ENCODE measurements around the gene COL15A1.

COL15A1 gene

DNA sequence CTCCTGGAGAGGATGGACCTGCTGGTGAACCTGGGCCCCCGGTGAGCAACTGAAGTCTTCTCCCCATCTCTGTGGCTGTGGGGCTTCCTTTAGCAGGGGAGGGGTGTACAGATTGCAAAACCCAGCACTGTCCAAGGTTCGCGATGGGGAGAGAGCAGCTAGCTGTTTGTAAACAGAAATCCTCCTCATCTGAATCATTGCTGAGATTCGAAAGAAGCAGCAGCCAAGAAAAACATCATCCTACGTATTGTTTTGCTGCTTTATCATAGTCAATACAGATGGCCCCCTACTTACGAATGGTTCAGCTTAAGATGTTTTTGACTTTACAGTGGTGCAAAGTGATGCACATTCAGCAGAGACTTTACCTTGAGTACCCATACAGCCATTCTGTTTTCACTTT is 81.3 kb downstream of the COL15A1 start:
- no peaks in the 10 kb centered on the region for H3K79me2 ChIP-seq (ENCODE audit: control insufficient read depth, insufficient read depth, low read length, poor library complexity)
- H3K79me1 ChIP-seq (ENCODE audit: low read length): peaks cover 13% of the 10 kb centered on the region
- no peak overlapping the region for H3K14ac ChIP-seq (ENCODE audit: low read length)
- H3K9me3 ChIP-seq (ENCODE audit: insufficient read depth, low read depth, low read length): no peaks in the 10 kb centered on the region
- no peak overlapping the region for H3K23ac ChIP-seq (ENCODE audit: low read length)
- no peak overlapping the region for H3K4me2 ChIP-seq (ENCODE audit: low read length)
- no peak overlapping the region for H2AK5ac ChIP-seq (ENCODE audit: low read length)
- no peak overlapping the region for H2BK120ac ChIP-seq (ENCODE audit: insufficient read depth, low read length, poor library complexity)
- H2BK12ac ChIP-seq (ENCODE audit: low read length): no peak overlapping the region
- H3K4ac ChIP-seq (ENCODE audit: low read depth, low read length): no peak overlapping the region
- no peak overlapping the region for H3K4me3 ChIP-seq (ENCODE audit: low read depth, low read length)
- no peak overlapping the region for H3K27ac ChIP-seq (ENCODE audit: low read depth, low read length)
- H2AFZ ChIP-seq (ENCODE audit: insufficient read depth, low read length, poor library complexity): no peak overlapping the region
- H4K8ac ChIP-seq (ENCODE audit: low read depth, low read length): no peak overlapping the region
- H3K27me3 ChIP-seq (ENCODE audit: insufficient read depth, low read length): no peaks in the 10 kb centered on the region
- no peak overlapping the region for H4K91ac ChIP-seq (ENCODE audit: low read depth, low read length)
- no CpG with 5 or more reads among the region's 6 CpGs for WGBS (ENCODE audit: extremely low coverage, insufficient coverage, insufficient read length)
- no peaks in the 10 kb centered on the region for H3K36me3 ChIP-seq (ENCODE audit: control insufficient read depth in 1 of 2, insufficient read depth in 2 of 2, low read length in 2 of 2)
- no peak overlapping the region for H2BK5ac ChIP-seq (ENCODE audit: low read depth, low read length, poor library complexity)
- H3K4me1 ChIP-seq (ENCODE audit: control insufficient read depth in 1 of 2, insufficient read depth in 2 of 2, low read length in 2 of 2): peaks cover 3 to 7% of the 10 kb centered on the region in 2 experiments
- no peak overlapping the region for H3K18ac ChIP-seq (ENCODE audit: low read length)
- no peak for DNase-seq
- H3K9ac ChIP-seq (ENCODE audit: low read length): no peak overlapping the region
- no peak overlapping the region for H4K12ac ChIP-seq (ENCODE audit: low read depth, low read length)

DNA sequence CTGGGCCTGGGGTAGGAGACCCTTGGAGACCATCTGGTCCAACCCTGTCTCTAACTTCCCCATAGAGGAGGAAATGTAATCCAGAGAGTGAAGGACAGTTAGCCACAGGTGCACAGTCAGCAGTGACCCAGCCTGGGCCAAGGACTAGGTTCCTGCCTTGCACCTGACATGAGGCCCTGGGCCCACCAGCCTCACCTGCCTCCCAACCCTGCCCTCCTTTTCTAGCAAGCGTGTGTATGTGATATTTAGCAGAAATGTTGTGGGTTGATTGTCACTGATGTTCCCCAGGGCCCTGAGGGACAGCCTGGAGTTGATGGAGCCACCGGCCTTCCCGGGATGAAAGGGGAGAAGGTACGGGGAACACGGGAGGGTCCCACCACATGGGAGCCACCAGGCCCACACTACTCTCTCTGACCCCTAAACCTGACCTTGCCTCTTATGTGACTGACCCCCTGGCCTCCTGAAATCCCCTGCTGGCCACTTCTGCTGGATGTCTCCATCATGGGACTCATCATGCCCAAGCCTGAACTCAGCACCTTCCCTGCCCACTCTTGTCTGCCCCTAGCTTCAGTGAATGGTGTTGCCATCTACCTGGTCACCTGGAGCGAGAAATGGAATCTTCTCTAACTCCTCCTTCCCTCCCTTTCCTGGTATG is 82.0 kb downstream of the COL15A1 start:
- Histone ChIP-seq H3K79me1 (ENCODE audit: low read length) (peaks cover 6% of the 10 kb centered on the region), H4K8ac (ENCODE audit: low read depth, low read length) (no peak overlapping the region), H3K79me2 (ENCODE audit: control insufficient read depth, insufficient read depth, low read length, poor library complexity) (no peaks in the 10 kb centered on the region), H3K23ac (ENCODE audit: low read length) (no peak overlapping the region), H3K9ac (ENCODE audit: low read length) (no peak overlapping the region), H3K4me2 (ENCODE audit: low read length) (no peak overlapping the region), H3K27ac (ENCODE audit: low read depth, low read length) (no peak overlapping the region), H4K91ac (ENCODE audit: low read depth, low read length) (peak overlapping the region; percentile 3), H3K4ac (ENCODE audit: low read depth, low read length) (no peak overlapping the region), H3K36me3 (ENCODE audit: control insufficient read depth in 1 of 2, insufficient read depth in 2 of 2, low read length in 2 of 2) (no peaks in the 10 kb centered on the region), H2AFZ (ENCODE audit: insufficient read depth, low read length, poor library complexity) (no peak overlapping the region), H3K27me3 (ENCODE audit: insufficient read depth, low read length) (no peaks in the 10 kb centered on the region), H3K4me1 (ENCODE audit: control insufficient read depth in 1 of 2, insufficient read depth in 2 of 2, low read length in 2 of 2) (peaks cover 2 to 4% of the 10 kb centered on the region in 2 experiments), H4K12ac (ENCODE audit: low read depth, low read length) (no peak overlapping the region), H2BK5ac (ENCODE audit: low read depth, low read length, poor library complexity) (no peak overlapping the region), H2BK12ac (ENCODE audit: low read length) (no peak overlapping the region), H2BK120ac (ENCODE audit: insufficient read depth, low read length, poor library complexity) (no peak overlapping the region), H3K4me3 (ENCODE audit: low read depth, low read length) (no peak overlapping the region), H3K9me3 (ENCODE audit: insufficient read depth, low read depth, low read length) (no peaks in the 10 kb centered on the region), H2AK5ac (ENCODE audit: low read length) (no peak overlapping the region), H3K18ac (ENCODE audit: low read length) (no peak overlapping the region), H3K14ac (ENCODE audit: low read length) (no peak overlapping the region)
- no peak for DNase-seq
- no CpG with 5 or more reads among the region's 6 CpGs for WGBS (ENCODE audit: extremely low coverage, insufficient coverage, insufficient read length)

DNA sequence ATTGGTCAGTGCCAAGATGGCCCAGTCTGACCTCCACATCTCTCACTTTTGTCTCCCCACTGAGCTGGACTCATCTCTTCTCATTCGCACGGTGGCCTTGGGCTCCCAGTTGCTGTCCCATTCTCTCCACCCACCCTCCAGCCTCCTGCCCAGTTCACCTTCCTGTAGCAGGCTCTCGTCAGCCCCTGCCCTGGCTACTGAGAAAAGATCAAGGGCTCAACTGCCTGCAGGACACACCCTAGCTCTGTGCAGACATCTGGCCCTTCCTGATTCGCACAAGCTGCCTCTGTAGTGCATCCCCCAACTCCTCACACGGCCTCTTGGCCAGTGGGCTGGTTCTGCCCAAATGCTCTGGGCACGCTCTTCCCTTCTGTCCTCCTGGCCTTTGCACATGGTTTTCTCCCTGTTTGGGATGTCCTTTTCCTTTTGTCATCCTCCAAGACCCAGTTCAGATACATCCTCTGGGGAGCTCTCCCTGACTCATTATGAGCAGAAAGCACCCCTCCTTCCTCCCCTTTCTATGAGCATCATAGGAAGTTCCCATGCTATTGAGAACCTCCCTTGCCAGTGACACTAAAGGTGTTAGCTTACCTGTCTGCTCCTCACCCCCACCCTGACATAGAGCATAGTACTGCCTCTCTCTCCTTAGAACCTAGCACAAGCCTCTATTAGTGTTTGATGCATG is 82.7 kb downstream of the COL15A1 start:
- Histone ChIP-seq H3K4me3 (ENCODE audit: low read depth, low read length) (no peak overlapping the region), H2BK12ac (ENCODE audit: low read length) (peak overlapping the region; percentile 7), H3K79me1 (ENCODE audit: low read length) (peaks cover 9% of the 10 kb centered on the region), H2AK5ac (ENCODE audit: low read length) (peak overlapping the region; percentile 34), H3K23ac (ENCODE audit: low read length) (no peak overlapping the region), H3K27ac (ENCODE audit: low read depth, low read length) (no peak overlapping the region), H3K18ac (ENCODE audit: low read length) (no peak overlapping the region), H4K8ac (ENCODE audit: low read depth, low read length) (no peak overlapping the region), H2BK120ac (ENCODE audit: insufficient read depth, low read length, poor library complexity) (no peak overlapping the region), H3K4ac (ENCODE audit: low read depth, low read length) (no peak overlapping the region), H3K4me1 (ENCODE audit: control insufficient read depth in 1 of 2, insufficient read depth in 2 of 2, low read length in 2 of 2) (peaks cover 4 to 7% of the 10 kb centered on the region in 2 experiments), H3K79me2 (ENCODE audit: control insufficient read depth, insufficient read depth, low read length, poor library complexity) (no peaks in the 10 kb centered on the region), H3K9me3 (ENCODE audit: insufficient read depth, low read depth, low read length) (peaks cover 3% of the 10 kb centered on the region), H4K91ac (ENCODE audit: low read depth, low read length) (peak overlapping the region; percentile 3), H3K9ac (ENCODE audit: low read length) (no peak overlapping the region), H2BK5ac (ENCODE audit: low read depth, low read length, poor library complexity) (no peak overlapping the region), H2AFZ (ENCODE audit: insufficient read depth, low read length, poor library complexity) (no peak overlapping the region), H4K12ac (ENCODE audit: low read depth, low read length) (no peak overlapping the region), H3K4me2 (ENCODE audit: low read length) (no peak overlapping the region), H3K27me3 (ENCODE audit: insufficient read depth, low read length) (no peaks in the 10 kb centered on the region), H3K14ac (ENCODE audit: low read length) (no peak overlapping the region), H3K36me3 (ENCODE audit: control insufficient read depth in 1 of 2, insufficient read depth in 2 of 2, low read length in 2 of 2) (no peaks in the 10 kb centered on the region)
- no CpG with 5 or more reads among the region's 6 CpGs for WGBS (ENCODE audit: extremely low coverage, insufficient coverage, insufficient read length)
- DNase-seq: no peak

DNA sequence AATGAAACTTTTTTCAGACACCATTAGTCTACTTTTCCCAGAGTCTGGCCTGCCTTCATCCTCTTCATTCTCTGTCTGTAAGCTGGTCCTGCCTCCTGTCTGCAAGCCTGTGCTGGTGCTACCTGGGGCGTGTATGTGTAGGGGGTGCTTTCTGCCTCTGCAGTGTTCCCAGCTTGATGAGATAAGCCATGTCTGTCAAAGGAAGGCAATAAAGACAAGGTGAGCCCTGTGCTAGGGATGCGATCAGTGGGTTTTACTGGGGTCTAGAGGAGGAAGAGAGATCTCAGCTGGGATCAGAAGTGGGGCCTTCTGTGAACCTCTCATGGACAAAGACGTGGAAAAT is 83.2 kb downstream of the COL15A1 start:
- no peak overlapping the region for H3K4me2 ChIP-seq (ENCODE audit: low read length)
- peaks cover 9% of the 10 kb centered on the region for H3K79me1 ChIP-seq (ENCODE audit: low read length)
- H3K36me3 ChIP-seq (ENCODE audit: control insufficient read depth in 1 of 2, insufficient read depth in 2 of 2, low read length in 2 of 2): no peaks in the 10 kb centered on the region
- H2AK5ac ChIP-seq (ENCODE audit: low read length): no peak overlapping the region
- H3K4me3 ChIP-seq (ENCODE audit: low read depth, low read length): no peak overlapping the region
- peaks cover 3% of the 10 kb centered on the region for H3K9me3 ChIP-seq (ENCODE audit: insufficient read depth, low read depth, low read length)
- no peak overlapping the region for H2BK120ac ChIP-seq (ENCODE audit: insufficient read depth, low read length, poor library complexity)
- no peaks in the 10 kb centered on the region for H3K27me3 ChIP-seq (ENCODE audit: insufficient read depth, low read length)
- no peak overlapping the region for H3K18ac ChIP-seq (ENCODE audit: low read length)
- H2BK5ac ChIP-seq (ENCODE audit: low read depth, low read length, poor library complexity): no peak overlapping the region
- peaks cover 4 to 7% of the 10 kb centered on the region in 2 experiments for H3K4me1 ChIP-seq (ENCODE audit: control insufficient read depth in 1 of 2, insufficient read depth in 2 of 2, low read length in 2 of 2)
- no peak overlapping the region for H3K27ac ChIP-seq (ENCODE audit: low read depth, low read length)
- H3K4ac ChIP-seq (ENCODE audit: low read depth, low read length): no peak overlapping the region
- H3K23ac ChIP-seq (ENCODE audit: low read length): no peak overlapping the region
- DNase-seq: no peak
- H4K8ac ChIP-seq (ENCODE audit: low read depth, low read length): no peak overlapping the region
- H4K91ac ChIP-seq (ENCODE audit: low read depth, low read length): no peak overlapping the region
- H4K12ac ChIP-seq (ENCODE audit: low read depth, low read length): no peak overlapping the region
- no peak overlapping the region for H2AFZ ChIP-seq (ENCODE audit: insufficient read depth, low read length, poor library complexity)
- no peak overlapping the region for H3K9ac ChIP-seq (ENCODE audit: low read length)
- no peaks in the 10 kb centered on the region for H3K79me2 ChIP-seq (ENCODE audit: control insufficient read depth, insufficient read depth, low read length, poor library complexity)
- no peak overlapping the region for H3K14ac ChIP-seq (ENCODE audit: low read length)
- no peak overlapping the region for H2BK12ac ChIP-seq (ENCODE audit: low read length)
- WGBS (ENCODE audit: extremely low coverage, insufficient coverage, insufficient read length): no CpG with 5 or more reads among the region's 3 CpGs

Measured in trophoblast cell (in vitro differentiated cells and primary cell).